HG03196 (cell line): ENCODE data around the gene GBGT1.
A peak's percentile ranks its signal among the peaks of the same experiment; 100 is the strongest.

Source experiments
- ATAC-seq: cut with Tn5 transposase; IDR thresholded peaks from one replicate; pipeline ENCODE4 v1.9.1; 2021; ENCODE audit not compliant: unreplicated experiment

Gene GBGT1

GRCh38 chr9:133166392-133166791, 2.7 kb upstream of the GBGT1 start:
- ATAC-seq: no peak

GRCh38 chr9:133165452-133165730, 1.7 kb upstream of the GBGT1 start:
- no peak for ATAC-seq

- ATAC-seq: no peak
Observed at GRCh38 chr9:133164191-133164590, 477 bp upstream of the GBGT1 start.

- no peak for ATAC-seq
Observed at GRCh38 chr9:133162861-133163503, 732 bp downstream of the GBGT1 start.

- no peak for ATAC-seq
Observed at GRCh38 chr9:133161547-133161950, 2.2 kb downstream of the GBGT1 start.

GRCh38 chr9:133160742-133161546, 2.8 kb downstream of the GBGT1 start:
- ATAC-seq: no peak

GRCh38 chr9:133158695-133159094, 5.0 kb downstream of the GBGT1 start:
- no peak for ATAC-seq

- no peak for ATAC-seq
Observed at GRCh38 chr9:133155156-133155555, 8.6 kb downstream of the GBGT1 start.

DNA sequence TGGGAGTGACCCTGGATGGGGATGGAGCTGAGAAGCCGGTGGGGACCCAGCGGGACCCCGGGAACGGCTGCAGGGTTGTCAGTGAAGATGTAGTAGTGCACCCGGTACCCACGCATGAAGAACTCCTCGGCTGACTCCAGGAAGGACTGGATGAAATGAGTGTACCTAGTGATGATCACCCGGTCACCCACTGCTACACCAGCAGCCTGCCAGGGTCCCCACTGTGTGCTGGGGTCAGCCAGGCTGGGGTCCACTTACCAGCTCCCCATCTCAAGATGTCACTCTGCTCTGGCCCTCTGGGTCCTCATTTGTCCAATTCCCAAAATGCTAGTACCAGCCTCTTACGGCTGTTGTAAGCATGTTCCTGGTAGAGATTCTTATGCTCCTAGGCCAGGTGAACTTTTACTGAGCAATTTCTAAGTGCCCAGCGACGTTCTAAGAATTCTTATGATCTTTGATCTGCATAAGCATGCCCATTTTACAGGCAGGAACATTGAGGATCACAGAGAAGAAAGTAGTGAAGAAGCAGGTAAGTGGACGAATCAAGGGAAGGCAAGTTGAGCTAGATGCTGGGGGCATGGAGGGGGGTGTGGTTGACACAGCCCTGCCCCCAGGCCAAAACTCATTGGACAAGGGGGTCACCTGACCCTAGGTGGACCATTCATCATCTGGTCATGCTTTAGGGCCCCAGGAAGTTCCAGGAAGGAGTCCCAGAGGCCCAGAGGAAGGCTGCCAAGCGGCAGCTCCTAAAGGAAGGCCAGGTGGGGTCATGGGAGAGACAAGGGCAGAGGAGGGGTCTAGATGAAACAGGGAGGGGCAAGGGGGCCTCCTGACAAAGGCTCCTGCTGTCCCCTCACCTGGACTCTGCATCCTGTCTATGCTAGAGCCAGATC, 9.4 kb downstream of the GBGT1 start:
- ATAC-seq: no peak

GRCh38 chr9:133153227-133154096, 10.3 kb downstream of the GBGT1 start:
- no peak for ATAC-seq

DNA sequence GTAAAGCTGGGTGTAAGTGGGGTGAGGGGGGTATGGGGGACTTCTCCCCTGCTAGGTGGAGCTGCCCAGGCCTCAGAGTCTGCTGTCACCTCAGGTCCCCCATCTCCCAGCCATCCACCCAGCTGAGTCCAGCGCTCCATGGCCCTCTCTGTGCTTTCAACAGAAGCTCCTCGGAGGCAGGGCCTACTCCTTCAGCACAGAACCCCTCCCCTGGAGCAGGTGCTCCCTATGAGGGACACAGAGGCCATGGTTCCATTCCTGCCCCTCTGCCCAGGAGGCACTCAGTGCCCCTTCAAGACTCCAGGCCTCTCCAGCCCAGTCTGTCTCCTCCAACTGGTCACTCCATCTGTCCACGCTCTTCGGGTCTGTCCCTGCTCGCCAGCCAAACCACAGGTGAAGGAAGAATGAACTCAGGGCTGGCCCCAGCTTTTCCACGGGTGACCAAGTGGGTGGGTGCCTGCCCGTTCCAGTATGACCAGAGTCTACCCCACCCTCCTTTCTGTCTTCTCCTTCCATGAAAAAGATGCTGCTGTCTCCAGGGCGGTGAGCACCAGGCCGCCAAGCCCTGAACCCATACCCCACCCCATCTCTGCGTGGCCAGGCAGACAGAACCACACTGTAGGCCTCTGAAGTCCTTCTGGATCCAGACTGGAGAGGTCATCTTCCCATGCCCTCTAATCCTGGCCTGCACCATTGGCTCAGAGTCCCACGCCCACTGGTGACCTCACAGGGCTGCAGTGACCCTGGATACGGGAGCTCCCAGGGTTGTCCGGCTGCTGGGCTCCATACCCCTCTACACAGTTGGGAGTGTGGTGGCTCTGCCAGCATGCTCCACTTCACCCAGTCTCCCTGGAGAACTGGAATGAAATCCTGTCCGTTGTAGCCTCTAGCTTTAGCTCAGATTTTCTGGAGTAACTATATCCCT, 11.9 kb downstream of the GBGT1 start:
- ATAC-seq: no peak

- no peak for ATAC-seq
Observed at GRCh38 chr9:133151041-133151440, 12.7 kb downstream of the GBGT1 start.

- peak; percentile 63 for ATAC-seq
Observed at GRCh38 chr9:133149130-133150015, 14.3 kb downstream of the GBGT1 start.

GRCh38 chr9:133148199-133149129, 15.2 kb downstream of the GBGT1 start:
- peak; percentile 17 for ATAC-seq

DNA sequence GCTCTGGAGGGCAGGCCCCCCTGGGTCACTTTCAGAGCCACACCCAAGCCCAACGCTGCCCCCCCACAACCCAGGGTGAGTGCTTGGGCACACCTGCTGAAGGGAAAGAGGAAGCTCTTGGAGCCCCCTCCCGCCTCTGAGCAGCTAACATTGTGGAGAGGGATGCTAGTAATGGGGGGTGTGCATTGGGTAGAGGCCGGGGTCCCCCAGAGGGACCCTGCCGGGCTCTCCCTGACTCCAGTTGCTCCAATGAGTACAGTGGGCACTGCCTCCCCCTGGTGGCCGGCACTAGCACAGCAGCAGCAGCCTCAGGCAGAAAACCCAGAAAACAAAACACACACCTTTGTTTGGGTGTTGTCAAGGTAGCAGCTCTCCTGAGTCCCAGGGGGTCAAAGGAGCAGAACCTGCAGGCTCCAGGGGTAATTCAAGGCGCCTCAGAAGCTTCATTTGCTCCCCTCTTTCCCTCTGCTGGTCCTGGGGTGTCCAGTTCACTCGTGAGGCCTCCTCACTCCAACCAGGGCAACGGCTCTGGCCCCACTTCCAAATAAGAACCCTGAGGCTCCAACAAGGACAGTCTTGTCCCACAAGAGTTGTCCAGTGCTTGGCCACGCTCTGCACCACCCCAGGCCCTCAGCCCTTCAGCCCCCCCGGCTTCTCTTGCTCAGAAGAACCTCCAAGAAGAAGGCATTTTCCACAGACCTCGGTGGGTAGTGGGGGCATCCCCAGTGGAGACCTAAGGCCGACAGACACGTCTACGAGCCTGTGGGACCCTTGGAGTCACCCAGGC, 16.1 kb downstream of the GBGT1 start:
- peak; percentile 21 for ATAC-seq

DNA sequence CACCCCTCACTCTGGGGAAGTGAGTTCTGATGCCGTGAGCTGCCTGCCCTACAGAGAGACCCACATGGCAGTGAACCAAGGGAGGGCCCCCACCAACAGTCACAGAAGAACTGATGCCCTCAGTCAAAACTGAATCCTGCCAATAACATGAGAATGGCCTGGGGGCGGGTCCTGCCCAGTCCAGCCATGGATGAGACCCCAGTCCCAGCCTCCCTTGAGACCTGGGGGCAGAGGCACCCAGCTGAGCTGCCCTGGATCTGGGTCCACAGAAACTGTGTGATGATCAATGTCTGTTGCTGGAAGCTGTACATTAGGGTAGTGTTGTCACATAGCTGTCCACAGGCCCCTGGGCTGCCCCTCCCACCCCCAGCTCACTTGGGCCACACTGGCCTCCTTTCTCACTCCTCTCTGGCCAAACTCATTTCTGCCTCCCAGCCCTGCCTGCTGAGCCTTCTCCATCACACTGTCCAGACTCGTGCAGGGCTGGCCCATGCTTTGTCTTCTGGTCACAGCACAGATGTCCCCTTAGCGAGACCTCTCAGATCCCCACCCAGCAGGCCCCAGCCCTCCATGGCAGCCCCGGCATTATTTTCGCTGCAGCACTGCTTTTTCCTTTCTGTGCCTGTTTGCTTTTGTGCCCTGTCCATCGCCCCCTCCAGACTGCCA, 16.8 kb downstream of the GBGT1 start:
- ATAC-seq: no peak
